AG09309 (cell line): ENCODE results near the gene TM6SF1.

Experiments
- DNase-seq: peaks from one replicate; pipeline ENCODE4 v3.0.0-alpha.2; 2010; ENCODE audit warnings: low read depth
- H3K4me3 ChIP-seq: 2 replicates; pipeline ENCODE4 v1.5.1; 2011; ENCODE audit warnings: mild to moderate bottlenecking, low read depth, low read length, moderate library complexity; ENCODE audit not compliant: control insufficient read depth
- TF ChIP-seq, protein P1 (sequence below): IDR thresholded peaks from 2 replicates; pipeline ENCODE4 v1.5.1; 2011; ENCODE audit warnings: mild to moderate bottlenecking, low read depth, low read length, inconsistent platforms; ENCODE audit not compliant: insufficient read depth, control insufficient read depth; ENCODE audit errors: missing control alignments

The TM6SF1 gene

DNA sequence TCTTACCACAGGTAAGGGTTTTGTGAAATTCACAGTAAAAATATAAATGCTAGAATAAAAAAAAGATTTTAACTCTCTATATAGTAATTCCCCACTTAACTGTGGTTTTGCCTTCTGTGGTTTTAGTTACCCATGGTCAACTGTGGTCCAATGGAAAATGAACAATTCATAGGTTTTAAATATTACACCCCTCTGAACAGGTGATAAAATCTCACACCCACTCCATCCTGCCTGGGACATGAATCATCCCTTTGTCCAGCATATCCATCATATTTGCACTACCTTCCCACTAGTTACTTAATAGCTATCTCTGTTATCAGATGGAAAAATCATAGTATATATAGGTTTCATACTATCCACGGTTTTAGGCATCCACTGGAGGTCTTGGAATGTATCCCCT, 50.9 kb downstream of the TM6SF1 start:
- TF ChIP-seq, protein P1, sequence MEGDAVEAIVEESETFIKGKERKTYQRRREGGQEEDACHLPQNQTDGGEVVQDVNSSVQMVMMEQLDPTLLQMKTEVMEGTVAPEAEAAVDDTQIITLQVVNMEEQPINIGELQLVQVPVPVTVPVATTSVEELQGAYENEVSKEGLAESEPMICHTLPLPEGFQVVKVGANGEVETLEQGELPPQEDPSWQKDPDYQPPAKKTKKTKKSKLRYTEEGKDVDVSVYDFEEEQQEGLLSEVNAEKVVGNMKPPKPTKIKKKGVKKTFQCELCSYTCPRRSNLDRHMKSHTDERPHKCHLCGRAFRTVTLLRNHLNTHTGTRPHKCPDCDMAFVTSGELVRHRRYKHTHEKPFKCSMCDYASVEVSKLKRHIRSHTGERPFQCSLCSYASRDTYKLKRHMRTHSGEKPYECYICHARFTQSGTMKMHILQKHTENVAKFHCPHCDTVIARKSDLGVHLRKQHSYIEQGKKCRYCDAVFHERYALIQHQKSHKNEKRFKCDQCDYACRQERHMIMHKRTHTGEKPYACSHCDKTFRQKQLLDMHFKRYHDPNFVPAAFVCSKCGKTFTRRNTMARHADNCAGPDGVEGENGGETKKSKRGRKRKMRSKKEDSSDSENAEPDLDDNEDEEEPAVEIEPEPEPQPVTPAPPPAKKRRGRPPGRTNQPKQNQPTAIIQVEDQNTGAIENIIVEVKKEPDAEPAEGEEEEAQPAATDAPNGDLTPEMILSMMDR, result no peak
- DNase-seq, result no peak
- H3K4me3 ChIP-seq, result no peak overlapping the region

DNA sequence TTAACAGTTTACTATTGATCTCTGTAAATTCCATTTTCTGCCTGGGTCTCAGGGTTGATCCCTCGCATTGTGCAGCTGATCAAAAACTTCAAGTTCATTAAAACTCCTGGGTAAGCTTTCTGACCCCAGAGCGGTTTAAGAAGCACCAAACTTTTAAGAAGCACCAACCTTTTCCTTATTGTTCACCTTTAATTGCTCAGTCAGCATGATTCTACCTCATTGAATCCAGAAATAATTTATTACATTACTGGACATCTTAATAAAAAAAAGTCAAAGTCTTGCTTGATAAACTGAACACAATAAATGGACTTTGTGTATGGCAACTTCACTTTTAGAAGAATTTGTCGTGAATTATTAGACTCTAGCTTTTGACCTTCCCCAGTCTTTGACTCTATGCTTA, 53.3 kb downstream of the TM6SF1 start:
- H3K4me3 ChIP-seq, result no peak overlapping the region
- DNase-seq, result no peak
- TF ChIP-seq, protein P1, result no peak

DNA sequence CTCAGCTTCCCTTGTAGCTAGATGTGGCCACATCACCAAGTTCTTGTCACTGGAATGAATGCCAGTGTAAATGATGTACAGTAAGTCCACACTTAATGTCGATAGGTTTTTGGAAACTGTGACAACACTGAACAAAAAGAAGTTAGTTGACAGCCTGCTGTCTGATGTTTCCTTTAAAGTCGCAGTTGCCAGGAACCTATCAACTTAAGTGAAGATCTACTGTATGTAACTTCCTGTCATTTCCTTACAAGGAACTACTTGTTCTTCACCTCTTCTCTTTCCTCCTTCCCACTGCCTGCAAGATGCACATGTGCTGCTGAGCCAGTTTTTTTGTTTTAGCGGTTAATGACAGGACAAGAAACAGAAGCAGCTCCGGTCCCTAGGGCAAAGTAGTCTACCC, 55.6 kb downstream of the TM6SF1 start:
- H3K4me3 ChIP-seq, result no peak overlapping the region
- DNase-seq, result no peak
- TF ChIP-seq, protein P1, result no peak

DNA sequence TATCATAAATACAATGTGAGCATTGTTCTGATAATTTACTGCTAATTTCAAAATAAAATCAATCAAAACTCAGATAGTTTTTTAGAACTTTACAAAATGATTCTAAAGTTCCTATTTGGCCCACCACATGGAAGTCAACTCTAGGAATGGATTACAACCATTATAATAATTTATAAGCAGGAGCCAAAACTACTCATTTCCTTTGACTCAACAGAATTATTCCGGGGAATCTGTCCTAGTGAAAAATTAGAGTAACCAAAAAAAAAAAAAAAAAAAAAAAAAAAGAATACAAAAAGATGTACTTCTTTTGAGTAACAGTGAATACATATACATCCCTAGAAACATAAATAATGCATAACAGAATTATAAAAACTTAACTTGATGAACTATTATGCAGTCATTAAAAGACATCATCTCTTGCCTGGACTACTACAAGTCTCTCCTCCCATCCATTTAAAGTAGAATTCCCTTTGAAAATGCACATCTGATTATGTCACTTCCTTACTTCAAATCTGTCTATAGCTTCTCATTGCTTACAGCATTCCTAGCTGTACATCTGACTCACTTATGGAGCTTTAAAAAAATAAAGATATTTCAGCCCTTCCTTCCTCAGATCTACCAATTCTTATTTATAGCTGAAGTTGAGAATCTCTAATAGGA, 56.8 kb downstream of the TM6SF1 start:
- TF ChIP-seq, protein P1, result no peak
- DNase-seq, result no peak
- H3K4me3 ChIP-seq, result no peak overlapping the region

DNA sequence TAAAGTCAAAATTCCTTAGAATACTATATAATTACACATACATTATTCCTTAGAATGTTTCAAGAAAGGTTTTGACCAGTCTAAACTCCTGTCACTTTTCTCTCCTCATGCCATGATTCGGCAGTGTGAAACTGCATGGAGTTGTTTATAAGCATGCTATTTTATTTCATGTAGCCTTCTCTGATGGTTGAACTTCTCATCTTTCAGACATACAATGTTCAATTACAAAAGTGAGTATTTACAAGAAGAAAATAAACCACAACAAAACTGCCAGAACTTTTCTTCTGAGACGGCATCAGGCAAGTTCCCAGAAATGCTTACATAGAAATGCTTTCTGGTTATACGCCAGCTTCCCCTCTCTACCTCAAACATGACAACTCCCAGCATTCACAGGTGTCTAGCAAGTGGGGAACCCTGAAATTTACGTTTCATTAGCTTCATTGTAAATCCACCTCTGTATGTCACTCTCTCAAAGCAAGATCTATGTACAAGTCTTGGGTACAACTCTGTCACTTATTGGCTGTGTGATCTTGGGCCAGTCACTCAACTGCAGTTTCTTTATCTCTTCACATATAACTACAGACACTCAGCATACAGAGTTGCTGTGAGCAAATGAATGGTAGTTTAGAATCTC, 57.4 kb downstream of the TM6SF1 start:
- no peak for DNase-seq
- TF ChIP-seq, protein P1, result no peak
- H3K4me3 ChIP-seq, result no peak overlapping the region

DNA sequence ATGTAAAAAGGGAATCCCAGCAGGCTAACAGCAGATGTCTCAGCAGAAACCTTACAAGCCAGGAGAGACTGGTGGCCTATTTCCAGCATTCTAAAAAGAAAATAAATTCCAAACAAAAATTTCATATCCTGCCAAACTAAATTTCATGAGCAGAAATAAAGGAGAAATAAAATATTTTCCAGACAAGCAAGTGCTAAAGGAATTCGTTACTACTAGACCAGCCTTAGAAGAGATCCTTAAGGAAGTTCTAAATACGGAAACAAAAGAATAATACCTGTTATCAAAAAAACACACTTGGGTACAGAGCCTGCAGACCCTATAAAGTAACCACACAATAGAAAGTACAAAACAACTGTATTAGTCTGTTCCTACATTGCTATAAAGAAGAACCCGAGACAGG, 58.8 kb downstream of the TM6SF1 start:
- no peak overlapping the region for H3K4me3 ChIP-seq
- no peak for DNase-seq
- TF ChIP-seq, protein P1, result no peak
